A673 (cell line): ENCODE data around the gene CXCR6.

Source experiments
- CTCF ChIP-seq: fragments of 300-800, 200-600 bp; sonication (generic); conservative IDR thresholded peaks from 2 replicates; pipeline ENCODE4 v1.5.1; 2017; ENCODE audit warnings: low read depth, mild to moderate bottlenecking, antibody characterized with exemption, low read length, moderate library complexity, mixed read lengths
- EZH2 ChIP-seq: fragments of 200-600 bp; sonication (generic); IDR thresholded peaks from 2 replicates; pipeline ENCODE4 v1.6.1; 2017; ENCODE audit warnings: borderline replicate concordance, low read depth, mild to moderate bottlenecking, mixed read lengths, antibody characterized with exemption, low read length; ENCODE audit not compliant: poor library complexity, severe bottlenecking

GRCh38 chr3:45909542-45909941 is 33.7 kb upstream of the CXCR6 start:
- TF ChIP-seq CTCF (no peak), EZH2 (no peak)
